Measurements from ENCODE around the gene NUP62CL. TPM values are rescaled to one million over a fixed set of nuclear protein-coding genes. Genes with fewer than 3 reads are reported as not detected.
A peak's percentile ranks its signal among the peaks of the same experiment; 100 is the strongest.
"Not testable (repeated sequence)": the region's sequence is repeated elsewhere in the genome, so short reads cannot be mapped to it uniquely, and the experiment has no call there.

Gene NUP62CL
- total and polyA plus RNA-seq, 4 donors = 0.97 to 6.8 (median 2.6) TPM

- H3K4me3 ChIP-seq (ENCODE audit: low read depth in 1 of 3, low read length in 3 of 3) = peak overlapping the region in 1 of 3 donors; percentile 8
- H3K27ac ChIP-seq (ENCODE audit: low read depth in 1 of 2, low read length in 2 of 2) = no peak overlapping the region
- no peak for DNase-seq (ENCODE audit: low spot score)
Observed at GRCh38 chrX:107204068-107204605, 2.1 kb downstream of the NUP62CL start.

GRCh38 chrX:107199491-107199890, 6.7 kb downstream of the NUP62CL start:
- Histone ChIP-seq H3K36me3 (ENCODE audit: control insufficient read depth in 4 of 4, insufficient read depth in 3 of 4, low read depth in 1 of 4, low read length in 3 of 4) (no peaks in the 10 kb centered on the region), H3K9ac (ENCODE audit: low read depth in 1 of 2, low read length in 2 of 2) (no peak overlapping the region), H3K4me1 (ENCODE audit: control insufficient read depth in 4 of 4, insufficient read depth in 4 of 4, low read length in 3 of 4) (no peaks in the 10 kb centered on the region), H3K9me3 (ENCODE audit: control insufficient read depth in 4 of 4, low read length in 3 of 4) (no peaks in the 10 kb centered on the region), H3K27ac (ENCODE audit: low read depth in 1 of 2, low read length in 2 of 2) (no peak overlapping the region), H3K4me3 (ENCODE audit: low read depth in 1 of 3, low read length in 3 of 3) (no peak overlapping the region), H3K27me3 (ENCODE audit: control insufficient read depth in 4 of 4, insufficient read depth in 4 of 4, low read length in 3 of 4) (no peaks in the 10 kb centered on the region)
- DNase-seq (ENCODE audit: low spot score) = no peak
- WGBS = 95% methylated on average over 3 of the region's 3 CpGs
- TF ChIP-seq RAD21 (IDR thresholded peaks at IDR 0.05) = no peak
- TF ChIP-seq HNF4G (IDR thresholded peaks at IDR 0.05) = no peak
- no peak for TF ChIP-seq ZBTB33 (IDR thresholded peaks at IDR 0.05)
- no peak for TF ChIP-seq SP1 (IDR thresholded peaks at IDR 0.05)
- no peak for TF ChIP-seq ATF3 (IDR thresholded peaks at IDR 0.05)
- TF ChIP-seq YY1 (IDR thresholded peaks at IDR 0.05) = no peak
- TF ChIP-seq FOXA2 (IDR thresholded peaks at IDR 0.05) = no peak
- no peak for TF ChIP-seq NR2F2 (IDR thresholded peaks at IDR 0.05)
- no peak for TF ChIP-seq CTCF (IDR thresholded peaks at IDR 0.05; ENCODE audit: low read depth, low read length, missing input control)
- no peak for TF ChIP-seq MAX (IDR thresholded peaks at IDR 0.05)
- TF ChIP-seq TAF1 (conservative IDR thresholded peaks at IDR 0.05) = no peak
- TF ChIP-seq HNF4A (conservative IDR thresholded peaks at IDR 0.05) = no peak
- no peak for TF ChIP-seq GABPA (IDR thresholded peaks at IDR 0.05 in 1 of 2, conservative IDR thresholded peaks at IDR 0.05 in 1 of 2)
- TF ChIP-seq EGR1 (IDR thresholded peaks at IDR 0.05; ENCODE audit: low read depth in 2 of 2) = no peak
- TF ChIP-seq RXRA (IDR thresholded peaks at IDR 0.05) = no peak
- TF ChIP-seq JUND (IDR thresholded peaks at IDR 0.05) = no peak

More at GRCh38 chrX:107204068-107204605, 2.1 kb downstream of the NUP62CL start:
- Histone ChIP-seq H3K4me1 (ENCODE audit: control insufficient read depth in 4 of 4, insufficient read depth in 4 of 4, low read length in 3 of 4) (no peaks in the 10 kb centered on the region), H3K9ac (ENCODE audit: low read depth in 1 of 2, low read length in 2 of 2) (no peak overlapping the region), H3K9me3 (ENCODE audit: control insufficient read depth in 4 of 4, low read length in 3 of 4) (no peaks in the 10 kb centered on the region), H3K36me3 (ENCODE audit: control insufficient read depth in 4 of 4, insufficient read depth in 3 of 4, low read depth in 1 of 4, low read length in 3 of 4) (no peaks in the 10 kb centered on the region), H3K27me3 (ENCODE audit: control insufficient read depth in 4 of 4, insufficient read depth in 4 of 4, low read length in 3 of 4) (no peaks in the 10 kb centered on the region)
- TF ChIP-seq NR2F2 (IDR thresholded peaks at IDR 0.05) = no peak
- no peak for TF ChIP-seq TAF1 (conservative IDR thresholded peaks at IDR 0.05)
- TF ChIP-seq HNF4A (conservative IDR thresholded peaks at IDR 0.05) = no peak
- TF ChIP-seq HNF4G (IDR thresholded peaks at IDR 0.05) = no peak
- no peak for TF ChIP-seq EGR1 (IDR thresholded peaks at IDR 0.05; ENCODE audit: low read depth in 2 of 2)
- no peak for TF ChIP-seq REST (IDR thresholded peaks at IDR 0.05)
- TF ChIP-seq FOXA2 (IDR thresholded peaks at IDR 0.05) = no peak
- no peak for TF ChIP-seq JUND (IDR thresholded peaks at IDR 0.05)
- no peak for TF ChIP-seq RAD21 (IDR thresholded peaks at IDR 0.05)
- TF ChIP-seq YY1 (IDR thresholded peaks at IDR 0.05) = no peak
- WGBS = 66% methylated on average over 6 of the region's 6 CpGs

GRCh38 chrX:107198074-107198473, 8.2 kb downstream of the NUP62CL start:
- H3K4me3 ChIP-seq (ENCODE audit: low read depth in 1 of 3, low read length in 3 of 3); H3K4me1 ChIP-seq (ENCODE audit: control insufficient read depth in 4 of 4, insufficient read depth in 4 of 4, low read length in 3 of 4); DNase-seq (ENCODE audit: low spot score); H3K27ac ChIP-seq (ENCODE audit: low read depth in 1 of 2, low read length in 2 of 2); H3K9me3 ChIP-seq (ENCODE audit: control insufficient read depth in 4 of 4, low read length in 3 of 4); H3K9ac ChIP-seq (ENCODE audit: low read depth in 1 of 2, low read length in 2 of 2); H3K27me3 ChIP-seq (ENCODE audit: control insufficient read depth in 4 of 4, insufficient read depth in 4 of 4, low read length in 3 of 4); H3K36me3 ChIP-seq (ENCODE audit: control insufficient read depth in 4 of 4, insufficient read depth in 3 of 4, low read depth in 1 of 4, low read length in 3 of 4): not testable (repeated sequence)
- 90% methylated on average over 6 of the region's 6 CpGs for WGBS
